Gastroesophageal sphincter (tissue), 4 donors: Measurements from ENCODE around the gene PITX1. TPM values are rescaled to one million over a fixed set of nuclear protein-coding genes. Genes with fewer than 3 reads are reported as not detected.

ENCODE experiments used
- ATAC-seq: fragments of 150-250 bp; one replicate; pipeline ENCODE4 v1.9.1; 2016; ENCODE audit warnings: mild to moderate bottlenecking, moderate library complexity
- H3K27ac ChIP-seq, 4 donors: fragments of 200-600 bp; sonication (generic) in 3 of 4; 1 replicate in 3 of 4; 2 replicates in 1 of 4; pipeline ENCODE4 v1.5.1; 2016 to 2019
- H3K27me3 ChIP-seq: fragments of 200-600 bp; sonication (generic); one replicate; pipeline ENCODE4 v1.5.1; 2019
- H3K36me3 ChIP-seq, 2 donors: fragments of 200-600 bp; sonication (generic); one replicate each; pipeline ENCODE4 v1.5.1; 2019; ENCODE audit warnings: control low read depth in 1 of 2
- H3K4me1 ChIP-seq, 3 donors: fragments of 200-600 bp; sonication (generic); 1 replicate in 2 of 3; 2 replicates in 1 of 3; pipeline ENCODE4 v1.5.1; 2016 to 2019; ENCODE audit warnings: control low read depth in 2 of 3
- H3K4me3 ChIP-seq, 2 donors: fragments of 200-600 bp; sonication (generic); one replicate each; pipeline ENCODE4 v1.5.1; 2019; ENCODE audit warnings: mild to moderate bottlenecking in 1 of 2, moderate library complexity in 1 of 2
- H3K9me3 ChIP-seq, 3 donors: fragments of 200-600 bp; sonication (generic); one replicate each; pipeline ENCODE4 v1.5.1; 2017 to 2019; ENCODE audit warnings: control low read depth in 2 of 3
- EP300 ChIP-seq: sonication (generic); formaldehyde crosslinking; IDR thresholded peaks from one replicate; pipeline ENCODE4 v1.6.1; 2017; ENCODE audit warnings: antibody characterized with exemption, mild to moderate bottlenecking
- POLR2A ChIP-seq, 2 donors: fragments of 450-650 bp; IDR thresholded peaks; one replicate each; pipeline ENCODE4 v1.6.1; 2017; ENCODE audit warnings: antibody characterized with exemption in 2 of 2, mild to moderate bottlenecking in 2 of 2, moderate library complexity in 1 of 2
- POLR2AphosphoS5 ChIP-seq: sonication (generic); formaldehyde crosslinking; IDR thresholded peaks from one replicate; pipeline ENCODE4 v1.6.1; 2017; ENCODE audit warnings: antibody characterized with exemption
- WGBS, 2 donors: methylation state at CpG; one replicate each; pipeline ENCODE4 v1.1.5; 2018; ENCODE audit warnings: low coverage in 1 of 2; 5-methylcytosine and 5-hydroxymethylcytosine counted together
- total RNA-seq, 4 donors: library from RNA; depleted of rRNA; stranded (reverse); fragments of >200 nt; gene quantifications; one replicate each; pipeline ENCODE4 v1.1.0, GENCODE V29; 2016
- TF ChIP-seq, protein P1 (sequence below), 4 experiments: fragments of 200-600 bp in 2 of 4; fragments of 450-650 bp in 2 of 4; sonication (generic) in 1 of 4; IDR thresholded peaks; one replicate each; pipeline ENCODE4 v1.5.1; 2017 to 2019; ENCODE audit warnings: antibody characterized with exemption in 4 of 4, mild to moderate bottlenecking in 2 of 4, moderate library complexity in 2 of 4

PITX1 gene
- total RNA-seq, 4 donors from 2014 or later: 17.0 to 182 (median 79.6) TPM

DNA sequence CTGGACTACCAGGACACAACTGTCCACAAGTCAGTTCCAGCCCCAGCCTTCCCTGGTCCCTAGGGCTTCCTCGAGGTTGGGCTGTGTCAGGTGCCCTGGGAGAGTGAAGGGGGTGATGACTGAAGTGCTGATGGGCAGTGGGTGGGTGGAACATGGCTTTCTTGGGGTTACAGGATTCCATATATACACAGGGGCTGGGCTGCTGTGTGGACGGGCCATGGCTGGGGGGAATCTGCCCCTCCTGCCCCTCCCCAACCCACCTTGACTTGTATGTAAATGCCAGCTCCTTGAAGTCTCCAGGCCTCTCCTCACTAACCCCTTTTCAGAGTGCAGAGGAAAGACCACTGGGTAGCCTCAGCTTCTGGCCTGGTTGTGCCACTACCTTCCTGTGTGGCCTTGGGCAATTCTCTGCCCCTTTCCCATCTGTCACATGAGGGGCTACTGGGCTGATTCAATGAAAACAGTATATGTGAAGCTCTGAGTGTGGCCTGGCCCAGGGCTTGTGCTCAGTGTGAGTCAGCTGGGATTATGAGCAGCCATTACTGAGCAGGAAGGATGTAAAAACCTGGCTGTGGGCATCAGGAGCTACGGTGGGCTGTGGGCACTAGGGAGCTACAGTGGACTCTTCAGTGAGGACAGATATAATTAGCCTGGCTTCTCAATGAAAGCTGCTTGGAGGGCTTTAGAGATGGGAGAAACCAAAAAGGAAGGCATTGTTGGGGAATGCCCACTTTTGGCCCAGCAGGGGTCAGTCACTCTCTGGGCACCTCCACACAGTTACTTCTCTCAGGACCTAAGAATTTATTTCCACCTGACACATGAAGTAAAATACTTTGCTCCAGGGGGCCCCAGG, 23.3 kb downstream of the PITX1 start:
- Histone ChIP-seq H3K27me3 (no peaks in the 10 kb centered on the region), H3K27ac (no peak overlapping the region), H3K4me1 (peaks cover 0 to 43% (median 14%) of the 10 kb centered on the region in 3 donors), H3K9me3 (no peaks in the 10 kb centered on the region), H3K4me3 (no peak overlapping the region), H3K36me3 (no peaks in the 10 kb centered on the region)
- 83 to 100% methylated on average over 1 of the region's 3 CpGs for WGBS, 2 donors
- ATAC-seq: no peak
- TF ChIP-seq EP300: no peak
- no peak for TF ChIP-seq POLR2A (IDR thresholded peaks at IDR 0.05)
- TF ChIP-seq, protein P1, sequence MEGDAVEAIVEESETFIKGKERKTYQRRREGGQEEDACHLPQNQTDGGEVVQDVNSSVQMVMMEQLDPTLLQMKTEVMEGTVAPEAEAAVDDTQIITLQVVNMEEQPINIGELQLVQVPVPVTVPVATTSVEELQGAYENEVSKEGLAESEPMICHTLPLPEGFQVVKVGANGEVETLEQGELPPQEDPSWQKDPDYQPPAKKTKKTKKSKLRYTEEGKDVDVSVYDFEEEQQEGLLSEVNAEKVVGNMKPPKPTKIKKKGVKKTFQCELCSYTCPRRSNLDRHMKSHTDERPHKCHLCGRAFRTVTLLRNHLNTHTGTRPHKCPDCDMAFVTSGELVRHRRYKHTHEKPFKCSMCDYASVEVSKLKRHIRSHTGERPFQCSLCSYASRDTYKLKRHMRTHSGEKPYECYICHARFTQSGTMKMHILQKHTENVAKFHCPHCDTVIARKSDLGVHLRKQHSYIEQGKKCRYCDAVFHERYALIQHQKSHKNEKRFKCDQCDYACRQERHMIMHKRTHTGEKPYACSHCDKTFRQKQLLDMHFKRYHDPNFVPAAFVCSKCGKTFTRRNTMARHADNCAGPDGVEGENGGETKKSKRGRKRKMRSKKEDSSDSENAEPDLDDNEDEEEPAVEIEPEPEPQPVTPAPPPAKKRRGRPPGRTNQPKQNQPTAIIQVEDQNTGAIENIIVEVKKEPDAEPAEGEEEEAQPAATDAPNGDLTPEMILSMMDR (IDR thresholded peaks at IDR 0.05): peak in 3 of 4 experiments; percentile 17 to 32 (median 26)
- TF ChIP-seq POLR2AphosphoS5: no peak

DNA sequence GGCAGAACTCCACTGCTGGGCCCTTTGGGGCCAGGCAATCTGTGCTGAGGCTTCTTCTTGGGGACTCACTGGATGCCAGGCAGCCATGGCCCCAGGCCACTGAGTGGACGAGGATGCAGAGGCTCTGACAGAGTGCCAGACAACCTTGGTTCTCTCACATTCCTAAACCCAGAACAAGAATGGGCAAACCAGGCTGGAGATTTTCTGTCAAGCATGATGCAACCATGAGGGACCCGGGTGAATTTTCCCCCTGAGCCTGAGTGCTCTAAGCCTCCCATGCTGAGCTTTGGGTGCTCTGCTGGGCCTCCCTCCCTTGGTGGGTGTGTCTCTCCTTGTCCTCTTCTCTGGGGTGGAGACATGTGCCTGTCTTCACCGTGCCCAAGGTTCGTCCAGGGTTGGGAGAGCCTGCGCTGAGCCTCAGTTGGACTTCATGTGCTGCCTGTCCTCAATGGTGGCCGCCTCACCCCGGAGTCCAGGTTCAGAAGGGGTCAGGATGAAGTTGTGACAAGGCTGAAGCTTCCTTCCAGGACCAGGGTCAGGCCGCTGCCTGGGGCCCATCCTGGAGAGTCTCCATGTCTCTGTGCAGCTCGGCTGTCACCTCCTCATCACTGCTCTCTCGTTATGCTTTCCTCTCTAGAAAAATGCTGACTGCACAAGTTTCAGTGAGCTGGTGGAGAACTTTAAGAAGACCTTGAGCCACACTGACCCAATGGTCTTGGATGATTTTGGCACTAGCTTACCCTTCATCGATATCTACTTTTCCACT, 24.1 kb downstream of the PITX1 start:
- Histone ChIP-seq H3K4me3 (no peak overlapping the region), H3K9me3 (no peaks in the 10 kb centered on the region), H3K27ac (no peak overlapping the region), H3K27me3 (no peaks in the 10 kb centered on the region), H3K4me1 (peaks cover 0 to 38% (median 14%) of the 10 kb centered on the region in 3 donors), H3K36me3 (no peaks in the 10 kb centered on the region)
- TF ChIP-seq, protein P1 (IDR thresholded peaks at IDR 0.05): no peak
- no peak for TF ChIP-seq EP300
- no peak for TF ChIP-seq POLR2AphosphoS5
- TF ChIP-seq POLR2A (IDR thresholded peaks at IDR 0.05): no peak
- 100% methylated on average over 1 of the region's 11 CpGs; no CpG with 5 or more reads in 1 of the 2 donors for WGBS, 2 donors
- no peak for ATAC-seq

DNA sequence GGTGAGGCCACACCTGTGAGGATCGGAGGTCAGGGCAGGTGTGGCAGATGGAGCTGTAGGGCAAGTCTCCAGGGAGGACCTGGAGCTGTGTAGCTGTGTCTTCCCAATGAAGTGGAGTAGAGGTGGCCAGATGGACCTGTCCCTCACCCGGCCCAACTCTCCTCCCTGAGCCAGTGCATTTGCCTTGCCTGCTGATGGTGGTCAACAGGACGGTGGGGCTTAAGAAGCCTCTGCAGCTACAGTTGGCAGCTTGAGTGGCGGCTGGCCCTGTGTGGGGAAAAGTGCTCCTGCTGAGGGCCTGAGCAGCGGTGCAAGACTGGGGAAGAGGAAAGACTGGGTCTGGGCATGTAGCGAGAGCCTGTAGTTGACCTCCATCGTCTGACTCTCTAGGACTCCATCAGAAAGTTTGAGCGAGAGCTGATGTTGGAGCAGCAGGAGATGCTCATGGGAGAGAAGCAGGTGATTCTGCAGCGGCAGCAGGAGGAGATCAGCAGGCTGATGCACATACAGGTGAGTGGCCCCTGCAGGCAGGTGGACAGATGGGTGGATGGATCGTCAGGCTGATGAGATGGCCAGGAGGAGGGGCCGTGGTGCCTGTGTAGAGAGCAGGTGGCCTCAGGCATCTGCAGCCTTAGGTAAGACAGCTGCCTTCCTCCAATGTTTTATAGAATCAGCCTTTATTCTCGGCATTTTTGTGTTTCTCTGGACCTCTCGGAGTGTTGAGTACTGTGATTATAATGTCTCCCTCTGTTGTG, 24.9 kb downstream of the PITX1 start:
- Histone ChIP-seq H3K9me3 (no peaks in the 10 kb centered on the region), H3K27me3 (no peaks in the 10 kb centered on the region), H3K4me3 (no peak overlapping the region), H3K27ac (no peak overlapping the region), H3K4me1 (peaks cover 0 to 30% (median 7%) of the 10 kb centered on the region in 3 donors), H3K36me3 (no peaks in the 10 kb centered on the region)
- ATAC-seq: no peak
- TF ChIP-seq, protein P1 (IDR thresholded peaks at IDR 0.05): no peak
- TF ChIP-seq EP300 (no peak), POLR2AphosphoS5 (no peak), POLR2A (IDR thresholded peaks at IDR 0.05) (no peak)
- 80 to 100% methylated on average over 2 to 7 of the region's 13 CpGs for WGBS, 2 donors

DNA sequence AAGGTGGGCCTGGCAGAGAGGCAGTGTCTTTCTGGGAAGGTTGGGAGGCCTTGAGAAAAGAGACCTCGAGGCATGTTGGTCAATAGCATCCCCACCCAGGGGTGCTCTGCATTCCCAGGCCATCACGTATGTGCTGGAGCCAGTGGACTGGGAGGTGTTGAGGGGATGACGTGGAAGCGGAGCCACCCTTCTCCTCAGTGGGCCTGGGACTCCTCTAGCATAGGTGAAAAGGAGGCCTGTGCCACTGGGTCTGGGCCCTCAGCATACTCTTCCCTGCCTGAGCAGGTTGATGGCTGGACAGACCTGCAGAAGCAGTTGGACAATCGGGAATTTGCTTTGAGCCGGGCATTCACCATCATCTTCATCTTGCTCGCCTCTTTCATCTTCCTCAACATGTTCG, 25.5 kb downstream of the PITX1 start:
- no peak for ATAC-seq
- TF ChIP-seq POLR2AphosphoS5: no peak
- H3K27ac ChIP-seq: no peak overlapping the region
- no peaks in the 10 kb centered on the region for H3K36me3 ChIP-seq
- H3K4me3 ChIP-seq: no peak overlapping the region
- H3K27me3 ChIP-seq: no peaks in the 10 kb centered on the region
- 100% methylated on average over 2 to 3 of the region's 8 CpGs for WGBS, 2 donors
- peaks cover 0 to 24% (median 2%) of the 10 kb centered on the region in 3 donors for H3K4me1 ChIP-seq
- H3K9me3 ChIP-seq: no peaks in the 10 kb centered on the region
